ENCODE data around the gene HIP1R. TPM values are rescaled to one million over a fixed set of nuclear protein-coding genes. Genes with fewer than 3 reads are reported as not detected.

The HIP1R gene
- total and polyA plus RNA-seq, 2 of the 8 experiments (the other 6 are each of a cell fraction or from before 2014, with no cell fraction given): 11.2 to 14.5 TPM

GRCh38 chr12:122888232-122888752 lies 53.0 kb downstream of the HIP1R start:
- no peak overlapping the region for H2BK120ac ChIP-seq (replicated peaks; ENCODE audit: low read depth, low read length)
- H3K79me2 ChIP-seq (ENCODE audit: control insufficient read depth in 1 of 2, insufficient read depth in 2 of 2, low read length in 2 of 2): peaks cover 0 to 54% of the 10 kb centered on the region in 2 experiments; a peak in 3 of 4 replicates
- H3K4me2 ChIP-seq (ENCODE audit: insufficient read depth in 1 of 2, low read depth in 2 of 2, low read length in 2 of 2): peak overlapping the region; percentile 18 to 32; a peak in 3 of 4 replicates
- H4K91ac ChIP-seq (replicated peaks; ENCODE audit: insufficient read length, low read length): no peak overlapping the region
- no peak overlapping the region for H3K56ac ChIP-seq (replicated peaks; ENCODE audit: insufficient read length, low read depth, low read length)
- peaks cover 5 to 21% (median 14%) of the 10 kb centered on the region in 4 experiments for H3K4me1 ChIP-seq (replicated peaks in 1 of 4; ENCODE audit: control insufficient read depth in 3 of 4, insufficient read depth in 4 of 4, low read length in 3 of 4)
- no peak overlapping the region; the same call in 1 of the 2 replicates for H2BK12ac ChIP-seq (ENCODE audit: low read depth, low read length)
- no peak overlapping the region for H3K9ac ChIP-seq (replicated peaks in 1 of 4; ENCODE audit: extremely low read depth in 1 of 4, low read depth in 3 of 4, low read length in 3 of 4)
- peaks cover 4 to 22% of the 10 kb centered on the region in 2 experiments for H4K20me1 ChIP-seq (replicated peaks in 1 of 2; ENCODE audit: control insufficient read depth in 1 of 2, insufficient read depth in 2 of 2, low read length in 2 of 2)
- no peak overlapping the region for H2AK5ac ChIP-seq (ENCODE audit: low read depth, low read length)
- H4K5ac ChIP-seq (ENCODE audit: insufficient read length, low read depth, low read length): no peak overlapping the region
- H3K18ac ChIP-seq (ENCODE audit: extremely low read depth, low read length): no peak overlapping the region
- H3K23ac ChIP-seq (ENCODE audit: insufficient read length): no peak overlapping the region
- peak overlapping the region; percentile 11; the same call in 1 of the 2 replicates for H3K27ac ChIP-seq (ENCODE audit: low read depth, low read length)
- peaks cover 5% of the 10 kb centered on the region; the same call in 1 of the 2 replicates for H3K79me1 ChIP-seq (ENCODE audit: low read depth, low read length)
- 58% methylated on average over 12 of the region's 12 CpGs; no CpG with 5 or more reads in 1 of the 2 experiments for WGBS, 2 experiments (ENCODE audit: extremely low coverage in 1 of 2, insufficient coverage in 1 of 2, insufficient read length in 1 of 2, insufficient replicate concordance in 2 of 2, low coverage in 1 of 2, low lambda C conversion rate in 2 of 2, missing lambda C conversion rate in 1 of 2)
- no peaks in the 10 kb centered on the region for H3K9me3 ChIP-seq (ENCODE audit: insufficient read depth in 2 of 2, low read depth in 1 of 2, low read length in 1 of 2)
- H3K4ac ChIP-seq (replicated peaks; ENCODE audit: insufficient read length, low read depth, low read length): no peak overlapping the region
- H3K4me3 ChIP-seq (ENCODE audit: extremely low read depth in 1 of 4, insufficient read depth in 2 of 4, low read depth in 3 of 4, low read length in 4 of 4): no peak overlapping the region; a peak in 1 of 8 replicates
- FAIRE-seq: no peak
- no peak overlapping the region for H2BK15ac ChIP-seq (ENCODE audit: low read length)
- ChIA-PET CTCF (ENCODE audit: partially characterized antibody) (interaction anchor here (1.0 to 2.8 kb wide), 10 partner anchors 9 to 95 kb away, joined by 3 to 11 read pairs (median 6); no protein-coding TSS in a partner anchor), POLR2A (ENCODE audit: partially characterized antibody) (interaction anchor here (0.9 to 1.2 kb wide), 3 partner anchors 11 to 98 kb away, joined by 4 to 5 read pairs (median 5); no protein-coding TSS in a partner anchor)
- H2AFZ ChIP-seq (ENCODE audit: low read length): no peak overlapping the region
- H2BK20ac ChIP-seq (ENCODE audit: low read length): no peak overlapping the region
- DNase-seq (ENCODE audit: low read depth in 1 of 2, low spot score in 2 of 2): no peak
- H2BK5ac ChIP-seq (ENCODE audit: low read depth, low read length): no peak overlapping the region
- no peaks in the 10 kb centered on the region; the same call in 1 of the 2 replicates for H3K23me2 ChIP-seq (ENCODE audit: low read depth, low read length)
- peaks cover 0 to 3% (median 0%) of the 10 kb centered on the region in 4 experiments; a peak in 3 of 7 replicates for H3K27me3 ChIP-seq (replicated peaks in 1 of 4; ENCODE audit: control insufficient read depth in 3 of 4, extremely low read depth in 1 of 4, insufficient read depth in 3 of 4, low read length in 3 of 4)
- no peak overlapping the region for H4K8ac ChIP-seq (ENCODE audit: extremely low read depth, insufficient read depth, low read length)
- H3K14ac ChIP-seq (ENCODE audit: insufficient read length): no peak overlapping the region
- H3K36me3 ChIP-seq (ENCODE audit: control insufficient read depth in 2 of 4, insufficient read depth in 4 of 4, low read length in 3 of 4): no peaks in the 10 kb centered on the region
- TF ChIP-seq TCF12 (IDR thresholded peaks at IDR 0.05; ENCODE audit: low read depth, low read length): 0 out of 2 replicates have a peak, but pooled peaks have one; percentile 29
- TF ChIP-seq CREB1 (IDR thresholded peaks at IDR 0.05): no peak
- TF ChIP-seq EP300 (IDR thresholded peaks at IDR 0.05; ENCODE audit: borderline replicate concordance in 1 of 2, low read depth in 2 of 2, low read length in 2 of 2): 0 out of 3 replicates have a peak, but pooled peaks of 1 of the 2 experiments have one; percentile 52
- TF ChIP-seq JUN (IDR thresholded peaks at IDR 0.05; ENCODE audit: low read depth, low read length): no peak
- no peak for TF ChIP-seq CTBP2 (IDR thresholded peaks at IDR 0.05; ENCODE audit: borderline replicate concordance, insufficient read depth, insufficient read length, low read length)
- no peak for TF ChIP-seq USF2 (IDR thresholded peaks at IDR 0.05; ENCODE audit: low read length)
- no peak for TF ChIP-seq KDM5A (IDR thresholded peaks at IDR 0.05; ENCODE audit: low read length)
- no peak for TF ChIP-seq BCL11A (IDR thresholded peaks at IDR 0.05; ENCODE audit: low read depth in 2 of 2, low read length in 2 of 2)
- TF ChIP-seq TEAD4 (IDR thresholded peaks at IDR 0.05; ENCODE audit: low read depth, low read length): peak; percentile 72; the same call in 1 of the 2 replicates
- no peak for TF ChIP-seq YY1 (IDR thresholded peaks at IDR 0.05; ENCODE audit: low read depth, low read length)
- TF ChIP-seq NANOG (IDR thresholded peaks at IDR 0.05; ENCODE audit: insufficient read depth, low read depth, low read length, poor library complexity, severe bottlenecking): no peak
